H4 (cell line): ENCODE measurements around the gene MAP7D2. TPM values are rescaled to one million over a fixed set of nuclear protein-coding genes. Genes with fewer than 3 reads are reported as not detected.
A peak's percentile ranks its signal among the peaks of the same experiment; 100 is the strongest.

ENCODE experiments used
- DNase-seq: peaks from one replicate; pipeline ENCODE4 v3.0.0-alpha.2; 2015; ENCODE audit warnings: low spot score
- total RNA-seq: library from RNA; depleted of rRNA; stranded (reverse); fragments of >200 nt; shearing (Covaris generic); gene quantifications from 2 replicates; pipeline ENCODE4 v1.2.3, GENCODE V29; 2014; rRNA removed

MAP7D2 gene
- total RNA-seq, 1 experiment from 2014 or later = 0.89 TPM

DNA sequence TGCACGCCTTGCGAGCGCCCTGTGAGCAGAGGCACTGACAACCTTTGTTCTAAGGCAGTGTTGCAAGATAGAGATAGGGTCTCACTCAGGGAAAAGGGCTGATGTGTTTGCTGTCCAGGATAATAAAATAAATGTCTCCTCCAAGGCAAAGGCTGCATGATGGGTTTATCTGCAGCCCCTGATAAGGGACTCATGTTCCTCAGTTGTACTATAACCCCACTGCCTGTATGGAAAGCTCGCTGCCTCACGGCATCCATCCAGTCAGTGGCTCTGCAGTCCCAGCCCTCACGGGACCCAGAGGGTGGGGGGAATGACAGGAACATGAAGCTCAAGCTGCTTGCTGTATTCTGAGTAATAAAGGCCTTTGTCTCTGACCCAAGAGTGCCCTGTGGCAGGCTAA, 148.4 kb downstream of the MAP7D2 start:
- no peak for DNase-seq

DNA sequence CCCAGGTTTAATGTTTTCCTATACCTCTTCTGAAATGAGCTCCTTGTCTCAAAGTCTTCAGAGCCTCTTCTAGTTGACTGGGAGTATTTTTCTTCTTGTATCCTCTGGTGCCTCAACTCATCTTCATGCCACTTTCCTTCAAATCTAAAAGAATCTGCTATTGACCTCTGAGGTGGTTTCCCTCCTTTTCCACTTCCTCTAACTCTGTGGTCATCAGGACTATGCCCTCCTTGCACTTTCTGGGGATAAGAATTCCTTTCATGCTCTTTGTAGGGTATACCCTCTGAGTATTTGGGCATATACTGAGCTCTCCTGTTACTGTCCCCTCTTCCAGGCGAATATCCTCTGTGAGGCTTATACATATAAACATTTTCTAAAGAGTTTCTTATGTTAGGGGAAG, 150.7 kb downstream of the MAP7D2 start:
- DNase-seq = no peak

DNA sequence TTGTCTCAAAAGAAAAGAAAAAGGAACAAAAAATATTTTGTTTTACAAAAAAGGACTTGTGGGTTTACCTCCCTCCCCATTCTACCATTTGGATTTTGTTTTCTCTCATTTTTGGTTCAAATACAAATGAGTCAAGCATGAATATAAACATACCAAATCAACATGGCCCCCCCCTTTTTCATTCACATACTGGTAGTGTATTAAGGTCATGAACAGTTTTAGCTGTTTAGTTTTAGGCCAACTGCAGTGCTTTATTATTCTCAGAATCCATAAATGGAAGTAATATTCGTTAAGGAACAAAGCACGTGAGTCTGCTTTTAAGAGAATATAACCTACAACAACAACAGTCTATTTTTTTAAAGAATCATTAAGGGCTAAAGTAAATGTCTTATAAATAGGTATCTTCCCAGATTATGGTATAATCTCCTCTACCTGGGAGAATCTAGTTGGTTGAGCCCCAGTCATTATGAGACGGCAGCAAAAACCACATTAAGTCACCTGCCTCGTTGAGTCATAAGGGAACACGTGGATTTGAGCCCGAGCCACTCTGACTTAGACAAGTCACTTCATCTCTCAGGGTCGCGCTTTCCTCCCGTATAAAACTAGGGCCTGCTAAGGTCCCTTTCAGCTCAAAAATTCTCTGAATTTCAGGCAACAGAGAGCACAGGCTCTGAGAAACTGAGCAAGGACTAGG, 152.5 kb downstream of the MAP7D2 start:
- peak; percentile 6 for DNase-seq

DNA sequence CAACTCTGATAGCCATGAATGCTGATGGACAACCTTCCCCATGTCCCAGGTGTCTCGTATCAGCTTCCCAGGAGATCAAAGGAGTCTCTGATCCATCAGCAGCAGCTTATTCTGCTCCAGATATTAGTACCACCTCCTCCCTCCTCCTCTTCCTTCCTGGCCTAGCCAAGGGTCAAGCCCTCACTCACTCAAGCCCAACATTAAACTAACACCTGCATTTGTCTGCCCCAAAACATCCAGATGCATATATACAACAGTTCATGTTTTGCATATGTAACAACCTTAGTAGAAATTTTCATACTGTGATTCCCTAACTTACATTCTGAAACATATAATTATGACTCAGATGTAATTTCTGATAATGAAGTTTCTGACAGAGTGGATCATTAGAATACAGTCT, 155.8 kb downstream of the MAP7D2 start:
- DNase-seq = no peak

DNA sequence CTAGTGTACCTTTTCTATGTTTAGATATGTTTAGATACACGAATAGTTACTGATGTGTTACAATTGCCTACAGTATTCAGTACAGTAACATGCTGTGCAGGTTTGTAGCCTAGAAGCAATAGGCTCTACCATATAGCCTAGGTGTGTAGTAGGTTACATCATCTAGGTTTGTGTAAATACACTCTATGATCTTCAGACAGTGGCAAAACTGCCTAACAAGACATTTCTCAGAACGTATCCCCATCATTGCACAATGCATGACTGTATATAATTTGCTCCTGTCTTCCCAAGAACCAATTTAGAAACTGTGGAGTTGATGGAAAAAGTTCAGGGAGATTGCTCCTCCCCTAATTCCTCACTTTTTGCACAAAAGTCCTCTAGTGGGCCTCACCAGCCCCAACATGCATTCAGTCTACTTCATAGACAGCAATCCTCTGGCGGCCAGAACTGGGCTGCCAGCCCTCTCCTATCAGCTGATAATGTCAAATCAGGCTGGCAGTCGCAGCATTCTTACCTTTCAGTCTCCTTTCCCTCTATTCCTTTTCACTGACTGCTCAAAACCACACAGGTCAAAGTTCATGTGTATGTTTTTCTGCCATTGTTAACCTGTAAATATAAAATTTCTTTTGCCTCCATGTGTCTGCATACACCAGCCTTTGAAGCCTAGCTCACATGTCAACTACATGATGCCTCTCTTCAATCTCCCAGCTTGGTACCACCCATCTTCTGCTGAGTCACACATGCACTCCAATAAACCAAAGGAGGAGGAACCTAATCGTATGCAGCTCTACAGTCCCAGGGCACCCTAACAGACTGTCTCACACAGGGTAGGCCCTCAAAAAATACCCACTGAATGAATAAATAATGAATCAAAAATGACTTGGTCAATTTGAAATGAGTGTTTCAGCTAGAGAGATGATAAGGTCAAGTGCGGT, 157.9 kb downstream of the MAP7D2 start:
- DNase-seq = peak; percentile 3

DNA sequence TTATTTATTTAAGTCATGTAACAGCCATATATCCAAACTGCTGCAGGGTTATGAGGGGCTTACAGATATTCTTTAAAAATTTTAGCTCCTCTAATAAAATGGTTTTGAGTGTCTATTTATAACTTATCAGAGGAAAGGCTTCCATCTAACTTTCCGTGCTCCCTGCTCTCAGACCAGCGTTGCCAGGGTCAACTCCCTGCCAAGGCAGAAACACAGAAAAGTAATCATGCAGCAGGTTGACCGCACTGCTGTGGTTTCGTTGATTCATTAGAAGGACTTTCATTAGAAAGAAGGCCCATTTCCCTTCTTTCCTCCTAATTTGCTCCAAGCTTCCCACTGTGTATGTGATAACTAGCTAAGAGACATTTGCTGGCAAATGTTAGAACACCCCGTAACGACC, 159.8 kb downstream of the MAP7D2 start:
- DNase-seq = no peak

Other genes with a start within 250 kb of the MAP7D2 start
- 26.8 and 29.6 TPM in 2 replicates for gene SH3KBP1, start 229.3 kb downstream of the MAP7D2 start, total RNA-seq
- gene BCLAF3, start 125.8 kb downstream of the MAP7D2 start, total RNA-seq = 1.7 and 1.9 TPM in 2 replicates
- gene EIF1AX, start 24.9 kb upstream of the MAP7D2 start, total RNA-seq = 31.7 and 52.5 TPM in 2 replicates
- 48.0 and 60.0 TPM in 2 replicates for gene RPS6KA3, start 150.0 kb upstream of the MAP7D2 start, total RNA-seq